Type B pancreatic cell (in vitro differentiated cells): ENCODE results near the gene SULF2. TPM values are rescaled to one million over a fixed set of nuclear protein-coding genes. Genes with fewer than 3 reads are reported as not detected.

Source experiments
- DNase-seq: peaks from one replicate; pipeline ENCODE4 v3.0.0; 2021; ENCODE audit warnings: mixed read lengths; ENCODE audit not compliant: unreplicated experiment; ENCODE audit errors: extremely low spot score
- H3K27ac Mint-ChIP-seq: 2 replicates; pipeline ENCODE4 v1.8.0; 2021; ENCODE audit warnings: mild to moderate bottlenecking, mixed read lengths
- H3K27me3 Mint-ChIP-seq: 2 replicates; pipeline ENCODE4 v1.8.0; 2021; ENCODE audit warnings: mixed read lengths
- H3K36me3 Mint-ChIP-seq: 2 replicates; pipeline ENCODE4 v1.8.0; 2021; ENCODE audit warnings: mixed read lengths
- H3K4me1 Mint-ChIP-seq: one replicate; pipeline ENCODE4 v1.8.0; 2021; ENCODE audit warnings: mixed read lengths; ENCODE audit not compliant: unreplicated experiment
- H3K4me3 Mint-ChIP-seq: 2 replicates; pipeline ENCODE4 v1.8.0; 2021; ENCODE audit warnings: mild to moderate bottlenecking, mixed read lengths
- H3K9me3 Mint-ChIP-seq: 2 replicates; pipeline ENCODE4 v1.8.0; 2021; ENCODE audit warnings: mixed read lengths
- CTCF ChIP-seq: fragments of 200-600 bp; sonication (generic); conservative IDR thresholded peaks from 2 replicates; pipeline ENCODE4 v1.5.0; 2021; ENCODE audit warnings: antibody characterized with exemption, mild to moderate bottlenecking
- total RNA-seq: library from RNA; stranded (reverse); gene quantifications from 2 replicates; pipeline ENCODE4 v1.2.1, GENCODE V29; 2021; ENCODE audit warnings: low replicate concordance

The SULF2 gene
- total RNA-seq, 1 donor from 2014 or later = 146 TPM

- H3K9me3 Mint-ChIP-seq = no peaks in the 10 kb centered on the region
- no peaks in the 10 kb centered on the region for H3K27me3 Mint-ChIP-seq
- peaks cover 26% of the 10 kb centered on the region for H3K36me3 Mint-ChIP-seq
- peak overlapping the region; percentile 38 for H3K27ac Mint-ChIP-seq
- peaks cover 20% of the 10 kb centered on the region for H3K4me1 Mint-ChIP-seq
- DNase-seq = no peak
- TF ChIP-seq CTCF = no peak
- no peak overlapping the region for H3K4me3 Mint-ChIP-seq
Measured at GRCh38 chr20:47708140-47708807, 77.0 kb downstream of the SULF2 start.

- H3K4me3 Mint-ChIP-seq = no peak overlapping the region
- no peak overlapping the region for H3K27ac Mint-ChIP-seq
- H3K27me3 Mint-ChIP-seq = no peaks in the 10 kb centered on the region
- peaks cover 20% of the 10 kb centered on the region for H3K4me1 Mint-ChIP-seq
- no peak for TF ChIP-seq CTCF
- H3K9me3 Mint-ChIP-seq = no peaks in the 10 kb centered on the region
- DNase-seq = no peak
- H3K36me3 Mint-ChIP-seq = peaks cover 30% of the 10 kb centered on the region
Measured at GRCh38 chr20:47706345-47706744, 78.9 kb downstream of the SULF2 start.

- H3K4me1 Mint-ChIP-seq = peaks cover 20% of the 10 kb centered on the region
- H3K27me3 Mint-ChIP-seq = no peaks in the 10 kb centered on the region
- H3K27ac Mint-ChIP-seq = no peak overlapping the region
- DNase-seq = no peak
- no peaks in the 10 kb centered on the region for H3K9me3 Mint-ChIP-seq
- H3K36me3 Mint-ChIP-seq = peaks cover 35% of the 10 kb centered on the region
- no peak for TF ChIP-seq CTCF
- H3K4me3 Mint-ChIP-seq = no peak overlapping the region
Measured at GRCh38 chr20:47705497-47705856, 79.8 kb downstream of the SULF2 start.

- no peak for TF ChIP-seq CTCF
- no peak overlapping the region for H3K4me3 Mint-ChIP-seq
Measured at GRCh38 chr20:47704746-47705496, 80.4 kb downstream of the SULF2 start.

GRCh38 chr20:47703748-47704147 lies 81.5 kb downstream of the SULF2 start:
- no peak overlapping the region for H3K4me3 Mint-ChIP-seq
- H3K36me3 Mint-ChIP-seq = peaks cover 31% of the 10 kb centered on the region
- no peak for DNase-seq
- H3K27me3 Mint-ChIP-seq = no peaks in the 10 kb centered on the region
- no peaks in the 10 kb centered on the region for H3K9me3 Mint-ChIP-seq
- no peak for TF ChIP-seq CTCF
- H3K4me1 Mint-ChIP-seq = peaks cover 20% of the 10 kb centered on the region
- H3K27ac Mint-ChIP-seq = peak overlapping the region; percentile 48

More at GRCh38 chr20:47704746-47705496, 80.4 kb downstream of the SULF2 start:
- Mint-ChIP-seq H3K9me3 (no peaks in the 10 kb centered on the region), H3K27ac (no peak overlapping the region), H3K36me3 (peaks cover 35% of the 10 kb centered on the region), H3K27me3 (no peaks in the 10 kb centered on the region), H3K4me1 (peaks cover 20% of the 10 kb centered on the region)
- no peak for DNase-seq
